Measurements from ENCODE around the gene DENND5A. TPM values are rescaled to one million over a fixed set of nuclear protein-coding genes. Genes with fewer than 3 reads are reported as not detected.
A peak's percentile ranks its signal among the peaks of the same experiment; 100 is the strongest.

DENND5A gene
- total and polyA plus RNA-seq, 8 donors = 20.0 to 32.1 (median 26.0) TPM

- no peak for TF ChIP-seq CTCF (IDR thresholded peaks at IDR 0.05)
- H3K27me3 ChIP-seq = no peaks in the 10 kb centered on the region
- no peak for DNase-seq
- intact Hi-C loops (cut with DNase I) = no loop called here
- ATAC-seq = no peak
- H3K4me1 ChIP-seq = no peaks in the 10 kb centered on the region
- H3K9me3 ChIP-seq = no peaks in the 10 kb centered on the region
- no peak overlapping the region for H3K4me3 ChIP-seq
- WGBS, 2 donors = 87 to 91% methylated on average over 2 of the region's 2 CpGs
- no peaks in the 10 kb centered on the region for H3K36me3 ChIP-seq
- FAIRE-seq = no peak
- H3K27ac ChIP-seq = no peak overlapping the region
Measured at GRCh38 chr11:9123595-9124304, 141.4 kb downstream of the DENND5A start.

- Histone ChIP-seq H3K36me3 (no peaks in the 10 kb centered on the region), H3K27ac (no peak overlapping the region), H3K4me1 (no peaks in the 10 kb centered on the region), H3K4me3 (no peak overlapping the region), H3K9me3 (no peaks in the 10 kb centered on the region), H3K27me3 (no peaks in the 10 kb centered on the region)
- ATAC-seq = no peak
- TF ChIP-seq CTCF (IDR thresholded peaks at IDR 0.05) = no peak
- intact Hi-C loops (cut with DNase I) = no loop called here
- DNase-seq = no peak
- WGBS, 2 donors = 90 to 97% methylated on average over 2 of the region's 2 CpGs
- FAIRE-seq = no peak
Measured at GRCh38 chr11:9121469-9121796, 143.7 kb downstream of the DENND5A start.

- no peak for FAIRE-seq
- peak in 2 of 4 donors; percentile 37 to 42 for ATAC-seq
Measured at GRCh38 chr11:9120664-9121468, 144.3 kb downstream of the DENND5A start.

GRCh38 chr11:9118277-9118676, 146.9 kb downstream of the DENND5A start:
- WGBS, 2 donors = 96% methylated on average over 2 of the region's 2 CpGs
- no peak overlapping the region for H3K4me3 ChIP-seq
- intact Hi-C loops (cut with DNase I) = no loop called here
- FAIRE-seq (no peak), ATAC-seq (no peak), DNase-seq (no peak)
- TF ChIP-seq CTCF (IDR thresholded peaks at IDR 0.05) = no peak
- H3K36me3 ChIP-seq = no peaks in the 10 kb centered on the region
- no peak overlapping the region for H3K27ac ChIP-seq
- H3K27me3 ChIP-seq = no peaks in the 10 kb centered on the region
- H3K9me3 ChIP-seq = no peaks in the 10 kb centered on the region
- no peaks in the 10 kb centered on the region for H3K4me1 ChIP-seq

More at GRCh38 chr11:9120664-9121468, 144.3 kb downstream of the DENND5A start:
- no peak overlapping the region for H3K27ac ChIP-seq
- H3K4me1 ChIP-seq = no peaks in the 10 kb centered on the region
- no peaks in the 10 kb centered on the region for H3K9me3 ChIP-seq
- H3K27me3 ChIP-seq = no peaks in the 10 kb centered on the region
- intact Hi-C loops (cut with DNase I) = no loop called here
- no peak overlapping the region for H3K4me3 ChIP-seq
- DNase-seq = no peak
- no peaks in the 10 kb centered on the region for H3K36me3 ChIP-seq
- WGBS, 2 donors = 69 to 70% methylated on average over 9 of the region's 9 CpGs
- no peak for TF ChIP-seq CTCF (IDR thresholded peaks at IDR 0.05)

GRCh38 chr11:9112075-9112474, 153.1 kb downstream of the DENND5A start:
- intact Hi-C loops (cut with DNase I) = no loop called here
- TF ChIP-seq CTCF (IDR thresholded peaks at IDR 0.05) = no peak
- DNase-seq (no peak), ATAC-seq (no peak), FAIRE-seq (no peak)
- H3K4me1 ChIP-seq = peaks cover 0 to 6% (median 0%) of the 10 kb centered on the region in 3 donors
- 81 to 91% methylated on average over 2 of the region's 2 CpGs for WGBS, 2 donors
- no peaks in the 10 kb centered on the region for H3K27me3 ChIP-seq
- no peak overlapping the region for H3K4me3 ChIP-seq
- no peak overlapping the region for H3K27ac ChIP-seq
- H3K36me3 ChIP-seq = no peaks in the 10 kb centered on the region
- H3K9me3 ChIP-seq = no peaks in the 10 kb centered on the region
